Transverse colon (tissue), 4 donors: ENCODE results near the gene ANKRD44. TPM values are rescaled to one million over a fixed set of nuclear protein-coding genes. Genes with fewer than 3 reads are reported as not detected.

Source experiments
- DNase-seq: peaks from one replicate; pipeline ENCODE4 v3.0.0-alpha.2; 2019
- H3K27ac ChIP-seq, 4 donors: fragments of 200-600 bp; sonication (generic); 2 replicates each; pipeline ENCODE4 v1.5.1; 2016 to 2018; ENCODE audit warnings: inconsistent platforms in 4 of 4
- H3K27me3 ChIP-seq: fragments of 200-600 bp; sonication (generic); 2 replicates; pipeline ENCODE4 v1.5.1; 2017; ENCODE audit warnings: inconsistent platforms
- H3K36me3 ChIP-seq, 4 donors: fragments of 200-600 bp; sonication (generic); 2 replicates each; pipeline ENCODE4 v1.5.1; 2017 to 2019; ENCODE audit warnings: inconsistent platforms in 4 of 4
- H3K4me1 ChIP-seq, 4 donors: fragments of 200-600 bp; sonication (generic); 2 replicates each; pipeline ENCODE4 v1.5.1; 2017 to 2020; ENCODE audit warnings: inconsistent platforms in 4 of 4
- H3K4me3 ChIP-seq, 4 donors: fragments of 200-600 bp; sonication (generic); 1 replicate in 1 of 4; 2 replicates in 3 of 4; pipeline versions ENCODE4 v1.5.1 to v1.6.1; 2017 to 2019; ENCODE audit warnings: inconsistent platforms in 4 of 4
- H3K9me3 ChIP-seq, 2 donors: fragments of 200-600 bp; sonication (generic); 2 replicates each; pipeline ENCODE4 v1.5.1; 2017 to 2019; ENCODE audit warnings: inconsistent platforms in 2 of 2
- CTCF ChIP-seq, 5 experiments: fragments of 200-600 bp in 3 of 5; fragments of 450-650 bp in 2 of 5; sonication (generic) in 3 of 5; IDR thresholded peaks; 1 replicate in 2 of 5; 2 replicates in 3 of 5; pipeline ENCODE4 v1.5.1; 2016 to 2017; ENCODE audit warnings: antibody characterized with exemption in 5 of 5, inconsistent platforms in 3 of 5, mild to moderate bottlenecking in 2 of 5, moderate library complexity in 1 of 5
- EP300 ChIP-seq: sonication (generic); formaldehyde crosslinking; IDR thresholded peaks from one replicate; pipeline ENCODE4 v1.6.1; 2017; ENCODE audit warnings: antibody characterized with exemption, low read depth
- POLR2A ChIP-seq: fragments of 450-650 bp; IDR thresholded peaks from one replicate; pipeline ENCODE4 v1.6.1; 2016; ENCODE audit warnings: antibody characterized with exemption, mild to moderate bottlenecking, moderate library complexity
- POLR2AphosphoS5 ChIP-seq, 3 donors: sonication (generic); formaldehyde crosslinking; IDR thresholded peaks; one replicate each; pipeline ENCODE4 v1.6.1; 2016; ENCODE audit warnings: antibody characterized with exemption in 3 of 3
- WGBS, 2 donors: methylation state at CpG; one replicate each; pipeline ENCODE4 v1.1.5; 2018; ENCODE audit warnings: low coverage in 1 of 2; 5-methylcytosine and 5-hydroxymethylcytosine counted together
- in situ Hi-C, 4 donors: fragments of 200-750 bp; cut with MboI; loops; one replicate each; pipeline versions ENCODE4 v1.15.0 to v1.15.1; 2017; ENCODE audit warnings: low sequenced_read_pairs in 3 of 4, low pct_ligation_motif_present in 1 of 4, low pct_unique_long_range_greater_than_20kb in 1 of 4
- intact Hi-C: fragments of 100-400 bp; cut with DNase I; formaldehyde crosslinking; loops from one replicate; pipeline ENCODE4 v1.15.1; 2023; ENCODE audit warnings: low total_unique reads
- total RNA-seq, 4 donors: library from RNA; depleted of rRNA; stranded (reverse); fragments of >200 nt; gene quantifications; one replicate each; pipeline ENCODE4 v1.1.0, GENCODE V29; 2016

Gene ANKRD44
- total RNA-seq, 4 donors from 2014 or later, result 13.9 to 46.8 (median 27.5) TPM

- no peak for DNase-seq
- H3K27ac ChIP-seq, result no peak overlapping the region
- H3K27me3 ChIP-seq, result no peaks in the 10 kb centered on the region
- H3K4me1 ChIP-seq, result peaks cover 0 to 23% (median 0%) of the 10 kb centered on the region in 4 donors
- H3K4me3 ChIP-seq, result no peak overlapping the region
- H3K36me3 ChIP-seq, result no peaks in the 10 kb centered on the region
- no peaks in the 10 kb centered on the region for H3K9me3 ChIP-seq
- intact Hi-C loops (no loop called here), in situ Hi-C loops (no loop called here)
- WGBS, 2 donors, result 41 to 70% methylated on average over 3 to 5 of the region's 5 CpGs
- TF ChIP-seq POLR2A (no peak), EP300 (no peak), POLR2AphosphoS5 (IDR thresholded peaks at IDR 0.05) (no peak), CTCF (IDR thresholded peaks at IDR 0.05) (no peak)
Measured at GRCh38 chr2:197247083-197247482, 63.5 kb downstream of the ANKRD44 start.

GRCh38 chr2:197245829-197246804 lies 64.5 kb downstream of the ANKRD44 start:
- Histone ChIP-seq H3K9me3 (no peaks in the 10 kb centered on the region), H3K4me1 (peaks cover 0 to 22% (median 0%) of the 10 kb centered on the region in 4 donors), H3K4me3 (no peak overlapping the region), H3K27me3 (no peaks in the 10 kb centered on the region), H3K27ac (no peak overlapping the region), H3K36me3 (no peaks in the 10 kb centered on the region)
- no peak for TF ChIP-seq EP300
- DNase-seq, result no peak
- WGBS, 2 donors, result 98% methylated on average over 4 to 6 of the region's 6 CpGs
- in situ Hi-C loops, result no loop called here
- intact Hi-C loops, result no loop called here

- Histone ChIP-seq H3K9me3 (no peaks in the 10 kb centered on the region), H3K27ac (no peak overlapping the region), H3K27me3 (no peaks in the 10 kb centered on the region), H3K36me3 (no peaks in the 10 kb centered on the region), H3K4me1 (peaks cover 0 to 37% (median 9%) of the 10 kb centered on the region in 4 donors), H3K4me3 (no peak overlapping the region)
- TF ChIP-seq POLR2AphosphoS5 (IDR thresholded peaks at IDR 0.05), result no peak
- no peak for TF ChIP-seq POLR2A
- no peak for TF ChIP-seq CTCF (IDR thresholded peaks at IDR 0.05)
- no peak for TF ChIP-seq EP300
- no peak for DNase-seq
- in situ Hi-C loops, result no loop called here
- intact Hi-C loops, result no loop called here
- WGBS, 2 donors, result 92 to 100% methylated on average over 1 of the region's 1 CpG
Measured at GRCh38 chr2:197244349-197244748, 66.2 kb downstream of the ANKRD44 start.

GRCh38 chr2:197242719-197243118 lies 67.9 kb downstream of the ANKRD44 start:
- no peak for DNase-seq
- no peaks in the 10 kb centered on the region for H3K27me3 ChIP-seq
- H3K9me3 ChIP-seq, result no peaks in the 10 kb centered on the region
- 91 to 100% methylated on average over 1 to 2 of the region's 2 CpGs for WGBS, 2 donors
- intact Hi-C loops, result no loop called here
- no peak for TF ChIP-seq POLR2A
- TF ChIP-seq POLR2AphosphoS5 (IDR thresholded peaks at IDR 0.05), result no peak
- TF ChIP-seq CTCF (IDR thresholded peaks at IDR 0.05), result no peak
- TF ChIP-seq EP300, result no peak
- peaks cover 0 to 37% (median 9%) of the 10 kb centered on the region in 4 donors for H3K4me1 ChIP-seq
- H3K27ac ChIP-seq, result no peak overlapping the region
- no peak overlapping the region for H3K4me3 ChIP-seq
- H3K36me3 ChIP-seq, result no peaks in the 10 kb centered on the region
- in situ Hi-C loops, result no loop called here
